NCI-H345 treated with DMSO at 0.1 percent for 48 hours (cell line): ENCODE measurements around the gene SLC39A1.

ENCODE experiments used
- DNase-seq: peaks from one replicate; lab custom pipeline; 2025; ENCODE audit not compliant: unreplicated experiment; lab: John Stamatoyannopoulos, UW

The SLC39A1 gene

DNA sequence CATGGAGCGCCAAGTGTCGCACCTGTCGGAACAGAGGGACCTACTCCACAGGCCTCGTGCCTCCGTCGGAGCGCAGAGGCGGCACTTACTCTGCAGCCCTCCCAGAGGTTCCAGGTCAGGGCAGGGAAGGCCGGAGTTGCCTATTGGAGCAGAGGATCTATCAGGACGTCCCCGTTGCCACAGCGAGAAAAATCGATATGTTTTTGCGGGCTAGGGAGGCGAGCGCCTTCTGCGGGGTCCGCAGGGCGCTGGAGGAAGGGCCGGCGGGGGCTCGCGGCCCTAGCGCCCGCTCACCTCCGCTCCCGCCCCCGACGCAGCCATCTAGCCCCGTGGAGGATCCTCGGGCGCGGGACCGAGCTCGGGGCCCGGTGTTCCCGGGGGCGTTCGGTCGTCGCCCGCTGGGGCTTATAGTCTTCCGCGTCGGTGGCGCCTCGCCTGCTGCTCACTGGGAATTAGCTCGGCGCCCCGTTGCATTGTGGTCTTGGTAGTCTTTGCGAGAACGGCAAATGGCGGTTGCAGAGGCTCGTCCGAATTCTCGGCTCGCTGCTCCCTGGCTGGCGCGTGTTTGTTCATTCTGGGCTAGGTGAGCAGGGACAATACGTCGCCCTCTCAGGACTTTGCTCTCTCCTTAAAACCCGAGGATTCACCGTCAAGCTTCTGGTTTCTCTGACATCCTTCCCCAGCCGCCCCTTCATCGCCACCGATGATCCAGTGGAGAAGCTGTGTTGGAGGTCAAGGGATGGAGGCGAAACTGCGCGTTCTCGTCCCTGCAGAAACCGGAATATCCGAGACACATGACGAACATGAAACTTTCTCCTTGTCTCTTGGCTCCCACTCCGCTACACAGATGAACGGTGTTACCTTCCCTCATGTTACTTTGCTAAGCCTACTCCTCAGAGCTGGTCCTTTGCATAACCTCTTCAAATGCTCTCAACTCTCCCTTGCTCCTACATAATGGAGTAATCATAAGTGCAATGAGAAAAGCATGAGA, 14.2 kb upstream of the SLC39A1 start, which contains the start of gene JTB:
Gene JTB, minus strand, starts transcription at position 425 of the 991 bp plus-strand sequence. Its CDS starts 422 bp downstream, at position 3.
- peak; percentile 95 for DNase-seq

DNA sequence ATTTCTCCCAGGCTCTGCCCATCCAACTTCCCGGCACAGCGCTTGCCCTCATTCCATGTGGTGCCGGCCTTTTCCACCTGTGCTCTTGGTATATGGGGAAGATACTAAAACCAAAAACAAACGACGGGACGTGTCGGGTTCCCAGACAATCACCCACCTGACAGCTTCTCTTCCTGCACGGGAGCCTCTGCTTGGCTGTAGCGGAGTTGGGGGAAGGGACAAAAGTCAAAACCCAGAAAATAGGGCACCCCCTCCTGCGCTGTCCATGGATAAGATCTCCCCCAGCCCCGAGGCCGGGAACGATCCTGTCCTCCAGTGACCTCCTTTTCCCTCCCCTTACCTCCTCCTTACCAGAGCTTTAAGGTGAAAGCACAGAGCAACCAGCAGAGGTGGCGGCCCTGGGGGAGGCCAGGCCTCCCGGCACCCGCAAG, 13.5 kb upstream of the SLC39A1 start:
- DNase-seq, result no peak

GRCh38 chr1:153973525-153973924, 10.2 kb upstream of the SLC39A1 start:
- DNase-seq, result no peak

- DNase-seq, result no peak
These were observed 9.7 kb upstream of the SLC39A1 start for GRCh38 chr1:153973071-153973470.

GRCh38 chr1:153970346-153970745, 7.0 kb upstream of the SLC39A1 start:
- no peak for DNase-seq

GRCh38 chr1:153968972-153969371, 5.6 kb upstream of the SLC39A1 start:
- no peak for DNase-seq

GRCh38 chr1:153968408-153968807, 5.1 kb upstream of the SLC39A1 start:
- DNase-seq, result no peak

- no peak for DNase-seq
These were observed 4.6 kb upstream of the SLC39A1 start for GRCh38 chr1:153968000-153968363.

GRCh38 chr1:153967107-153967999, 4.0 kb upstream of the SLC39A1 start, which contains the start of gene CREB3L4:
Gene CREB3L4, plus strand, starts transcription at chr1:153967902. Its CDS starts 624 bp downstream, at chr1:153968526.
- DNase-seq, result peak; percentile 100

DNA sequence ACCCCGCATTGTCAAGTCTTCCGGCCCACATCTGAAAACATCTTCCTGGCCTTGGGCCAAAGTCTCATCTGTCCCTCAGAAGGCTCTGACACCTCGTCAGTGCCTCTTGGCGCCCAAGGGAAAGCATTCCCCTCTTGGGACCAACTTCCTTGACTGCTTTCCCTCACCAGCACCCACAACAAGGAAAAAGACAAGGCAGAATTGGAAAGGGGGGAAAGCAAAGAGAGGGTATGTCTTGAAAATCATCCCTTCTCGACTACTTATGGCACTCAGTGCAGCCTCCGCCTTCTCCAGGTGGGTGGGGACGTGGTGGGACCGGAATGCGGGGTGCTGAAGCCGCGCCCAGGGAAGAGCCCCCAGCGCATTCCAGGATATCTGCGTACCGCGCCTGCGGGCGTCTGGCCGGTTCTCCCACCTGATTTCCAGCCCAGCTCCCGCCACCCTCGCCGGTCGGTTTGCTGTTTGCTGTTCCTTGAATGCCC, 554 bp upstream of the SLC39A1 start:
- DNase-seq, result peak; percentile 78

DNA sequence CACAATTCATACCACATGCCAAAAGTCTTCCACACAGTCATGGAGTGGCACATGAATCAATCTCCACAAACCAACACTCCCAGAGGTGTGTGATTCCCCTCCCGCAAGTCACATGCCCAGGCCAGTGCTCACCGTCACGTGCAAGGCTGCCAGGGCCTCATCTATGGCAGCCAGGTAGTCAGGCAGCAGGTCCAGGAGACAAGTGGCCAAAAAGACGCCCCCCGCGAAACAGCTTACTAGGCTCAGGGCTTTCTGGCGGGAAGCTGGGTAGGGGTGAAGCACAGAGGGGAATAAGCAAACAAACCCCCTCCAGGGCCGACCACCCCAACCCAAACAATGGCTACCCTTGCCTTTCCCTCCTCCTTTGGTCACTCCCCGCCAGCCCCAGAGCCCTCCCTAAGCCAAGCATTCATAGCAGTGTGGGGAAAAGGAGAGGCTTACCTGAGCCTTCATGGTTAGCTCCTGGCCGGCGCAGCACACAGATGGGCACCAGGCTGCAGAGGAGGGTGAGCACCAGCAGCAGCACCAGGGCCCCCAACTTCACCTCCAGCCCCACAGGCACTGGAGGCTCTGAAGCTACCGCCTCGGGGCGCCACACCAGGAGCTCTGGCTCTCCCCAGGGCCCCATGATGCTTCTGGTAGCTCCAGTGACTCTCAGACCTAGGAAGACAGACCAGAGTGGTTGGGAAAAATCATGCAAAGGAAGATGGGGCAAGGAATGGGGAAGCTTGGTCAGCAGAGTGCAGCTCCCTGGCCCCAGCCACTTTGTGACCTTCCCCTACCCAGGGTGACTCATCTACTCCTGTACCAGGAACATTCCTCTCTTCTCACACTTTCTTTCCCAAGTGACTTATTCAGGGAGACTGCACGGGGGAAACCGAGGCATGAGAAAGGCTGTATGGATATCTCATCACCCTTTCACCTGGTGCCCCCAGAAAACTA, 978 bp downstream of the SLC39A1 start:
- no peak for DNase-seq

- DNase-seq, result no peak
These were observed 1.9 kb downstream of the SLC39A1 start for GRCh38 chr1:153961421-153961820.

- no peak for DNase-seq
These were observed 3.1 kb downstream of the SLC39A1 start for GRCh38 chr1:153960206-153960605.

- no peak for DNase-seq
These were observed 3.9 kb downstream of the SLC39A1 start for GRCh38 chr1:153959454-153959853.

DNA sequence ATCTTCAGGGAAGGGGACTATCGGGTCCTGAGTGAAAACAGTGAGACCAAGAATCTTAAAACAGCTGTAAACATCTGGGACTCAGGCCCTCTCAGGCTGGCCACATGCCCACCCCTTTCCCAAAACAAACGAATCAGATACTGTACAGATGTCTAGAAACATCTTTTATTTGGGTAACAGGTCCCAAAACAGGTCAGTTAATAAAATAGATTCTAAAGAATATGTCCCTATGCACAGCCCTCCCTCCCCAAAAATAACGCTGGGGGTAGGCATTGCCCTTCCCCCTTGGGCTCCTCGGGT, 4.4 kb downstream of the SLC39A1 start:
- no peak for DNase-seq

DNA sequence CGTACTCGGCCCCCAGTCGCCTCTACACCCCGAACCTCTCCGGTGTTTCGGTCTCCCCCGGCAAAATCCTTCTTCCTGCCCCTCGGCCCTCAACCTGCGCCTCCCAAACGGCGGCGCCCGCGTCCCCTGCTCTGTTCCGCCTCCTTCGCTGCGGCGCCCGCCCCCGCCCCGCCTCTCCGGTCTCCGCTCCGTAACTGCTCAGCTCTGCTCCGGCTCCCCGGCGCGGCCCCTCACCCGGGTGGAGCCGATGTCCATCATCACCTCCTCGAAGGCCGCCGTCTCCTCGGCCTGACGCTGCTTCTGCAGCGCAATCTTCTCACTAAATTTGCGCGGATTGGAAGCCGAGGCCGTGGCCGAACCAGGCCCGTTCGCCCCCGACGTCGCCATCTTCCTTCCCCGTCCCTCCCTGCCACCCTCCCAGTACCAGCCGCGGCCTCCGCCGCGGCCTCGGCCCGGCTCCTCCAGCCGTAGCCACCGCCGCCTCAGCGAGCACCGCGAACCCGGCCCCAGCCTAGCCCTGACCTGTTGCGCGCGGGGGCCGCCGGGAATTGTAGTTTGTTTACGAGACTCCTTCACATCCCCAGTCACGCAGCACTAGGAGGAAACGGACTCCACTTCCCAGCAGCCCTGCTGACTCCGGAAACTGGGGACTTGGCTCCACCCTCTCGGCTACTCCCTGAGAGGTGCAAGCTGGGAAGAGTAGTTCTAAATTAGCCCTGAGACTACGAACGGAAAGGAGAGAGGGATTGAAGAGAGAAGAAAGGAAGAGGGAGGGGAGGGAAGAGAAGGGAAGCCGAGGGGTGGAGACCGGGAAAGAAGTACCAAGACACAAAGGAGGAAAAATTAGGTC, 5.0 kb downstream of the SLC39A1 start, which contains the start of gene CRTC2:
Gene CRTC2, minus strand, starts transcription at position 502 of the 850 bp plus-strand sequence. Its CDS starts 115 bp downstream, at position 387.
- peak; percentile 100 for DNase-seq

DNA sequence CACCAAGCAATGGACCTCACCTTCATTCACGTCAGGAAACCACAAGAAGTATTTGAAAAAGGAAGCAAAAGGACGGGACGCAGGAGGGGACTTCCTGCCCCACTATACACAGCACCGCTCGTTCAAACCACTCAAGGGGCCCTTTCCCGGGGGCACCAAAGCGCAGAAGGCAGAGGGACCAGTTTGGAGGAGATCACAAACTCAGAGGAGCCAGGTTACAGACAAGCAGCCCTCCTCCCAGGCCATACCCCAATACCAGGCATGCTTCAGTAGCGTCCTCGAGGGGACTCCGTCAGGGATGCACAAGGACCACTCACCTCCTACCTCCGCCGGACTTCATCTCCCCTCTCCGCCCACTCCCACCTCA, 5.6 kb downstream of the SLC39A1 start:
- DNase-seq, result no peak

- no peak for DNase-seq
These were observed 6.2 kb downstream of the SLC39A1 start for GRCh38 chr1:153956997-153957715.

GRCh38 chr1:153954826-153955225, 8.5 kb downstream of the SLC39A1 start:
- DNase-seq, result no peak
